ENCODE data around the gene FIGLA. TPM values are rescaled to one million over a fixed set of nuclear protein-coding genes. Genes with fewer than 3 reads are reported as not detected.

FIGLA gene
- total and polyA plus RNA-seq, 2 experiments from 2014 or later: not detected

GRCh38 chr2:70751881-70752280, 38.6 kb downstream of the FIGLA start:
- no peaks in the 10 kb centered on the region for H3K36me3 ChIP-seq (replicated peaks; ENCODE audit: insufficient read depth, low read depth)
- H3K4me3 ChIP-seq: no peak overlapping the region
- H2AFZ ChIP-seq: no peak overlapping the region
- no peak for TF ChIP-seq EZH2phosphoT487 (IDR thresholded peaks at IDR 0.05; ENCODE audit: low read depth, severe bottlenecking, unreplicated experiment)
- TF ChIP-seq, protein P1, sequence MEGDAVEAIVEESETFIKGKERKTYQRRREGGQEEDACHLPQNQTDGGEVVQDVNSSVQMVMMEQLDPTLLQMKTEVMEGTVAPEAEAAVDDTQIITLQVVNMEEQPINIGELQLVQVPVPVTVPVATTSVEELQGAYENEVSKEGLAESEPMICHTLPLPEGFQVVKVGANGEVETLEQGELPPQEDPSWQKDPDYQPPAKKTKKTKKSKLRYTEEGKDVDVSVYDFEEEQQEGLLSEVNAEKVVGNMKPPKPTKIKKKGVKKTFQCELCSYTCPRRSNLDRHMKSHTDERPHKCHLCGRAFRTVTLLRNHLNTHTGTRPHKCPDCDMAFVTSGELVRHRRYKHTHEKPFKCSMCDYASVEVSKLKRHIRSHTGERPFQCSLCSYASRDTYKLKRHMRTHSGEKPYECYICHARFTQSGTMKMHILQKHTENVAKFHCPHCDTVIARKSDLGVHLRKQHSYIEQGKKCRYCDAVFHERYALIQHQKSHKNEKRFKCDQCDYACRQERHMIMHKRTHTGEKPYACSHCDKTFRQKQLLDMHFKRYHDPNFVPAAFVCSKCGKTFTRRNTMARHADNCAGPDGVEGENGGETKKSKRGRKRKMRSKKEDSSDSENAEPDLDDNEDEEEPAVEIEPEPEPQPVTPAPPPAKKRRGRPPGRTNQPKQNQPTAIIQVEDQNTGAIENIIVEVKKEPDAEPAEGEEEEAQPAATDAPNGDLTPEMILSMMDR (IDR thresholded peaks at IDR 0.05; ENCODE audit: poor library complexity): no peak
- TF ChIP-seq EZH2 (IDR thresholded peaks at IDR 0.05; ENCODE audit: borderline replicate concordance): no peak
- H3K4me2 ChIP-seq: no peak overlapping the region
- H4K20me1 ChIP-seq (ENCODE audit: insufficient read depth, poor library complexity, severe bottlenecking): no peaks in the 10 kb centered on the region
- WGBS (ENCODE audit: low lambda C conversion rate, missing lambda C conversion rate): 97% methylated on average over 4 of the region's 4 CpGs
- H3K79me2 ChIP-seq: no peaks in the 10 kb centered on the region
- H3K9me3 ChIP-seq (ENCODE audit: low read depth): no peaks in the 10 kb centered on the region
- no peaks in the 10 kb centered on the region for H3K4me1 ChIP-seq (ENCODE audit: insufficient read depth)
- no peak overlapping the region for H3K27ac ChIP-seq
- no peaks in the 10 kb centered on the region for H3K9me2 ChIP-seq (replicated peaks; ENCODE audit: insufficient read depth)
- no peak for DNase-seq (ENCODE audit: low spot score)
- peaks cover 29% of the 10 kb centered on the region for H3K27me3 ChIP-seq

- H3K4me3 ChIP-seq: no peak overlapping the region
- H3K9me2 ChIP-seq (replicated peaks; ENCODE audit: insufficient read depth): no peaks in the 10 kb centered on the region
- H3K36me3 ChIP-seq (replicated peaks; ENCODE audit: insufficient read depth, low read depth): no peaks in the 10 kb centered on the region
- H3K9me3 ChIP-seq (ENCODE audit: low read depth): no peaks in the 10 kb centered on the region
- no peak overlapping the region for H3K4me2 ChIP-seq
- H2AFZ ChIP-seq: no peak overlapping the region
- 88% methylated on average over 1 of the region's 1 CpG for WGBS (ENCODE audit: low lambda C conversion rate, missing lambda C conversion rate)
- no peak overlapping the region for H3K27ac ChIP-seq
- DNase-seq (ENCODE audit: low spot score): no peak
- H3K27me3 ChIP-seq: peaks cover 24% of the 10 kb centered on the region
- no peaks in the 10 kb centered on the region for H3K79me2 ChIP-seq
- no peaks in the 10 kb centered on the region for H4K20me1 ChIP-seq (ENCODE audit: insufficient read depth, poor library complexity, severe bottlenecking)
- H3K4me1 ChIP-seq (ENCODE audit: insufficient read depth): no peaks in the 10 kb centered on the region
- TF ChIP-seq EZH2phosphoT487 (IDR thresholded peaks at IDR 0.05; ENCODE audit: low read depth, severe bottlenecking, unreplicated experiment) (no peak), EZH2 (IDR thresholded peaks at IDR 0.05; ENCODE audit: borderline replicate concordance) (no peak)
- TF ChIP-seq, protein P1 (IDR thresholded peaks at IDR 0.05; ENCODE audit: poor library complexity): no peak
These were observed 40.1 kb downstream of the FIGLA start for GRCh38 chr2:70750320-70750719.

DNA sequence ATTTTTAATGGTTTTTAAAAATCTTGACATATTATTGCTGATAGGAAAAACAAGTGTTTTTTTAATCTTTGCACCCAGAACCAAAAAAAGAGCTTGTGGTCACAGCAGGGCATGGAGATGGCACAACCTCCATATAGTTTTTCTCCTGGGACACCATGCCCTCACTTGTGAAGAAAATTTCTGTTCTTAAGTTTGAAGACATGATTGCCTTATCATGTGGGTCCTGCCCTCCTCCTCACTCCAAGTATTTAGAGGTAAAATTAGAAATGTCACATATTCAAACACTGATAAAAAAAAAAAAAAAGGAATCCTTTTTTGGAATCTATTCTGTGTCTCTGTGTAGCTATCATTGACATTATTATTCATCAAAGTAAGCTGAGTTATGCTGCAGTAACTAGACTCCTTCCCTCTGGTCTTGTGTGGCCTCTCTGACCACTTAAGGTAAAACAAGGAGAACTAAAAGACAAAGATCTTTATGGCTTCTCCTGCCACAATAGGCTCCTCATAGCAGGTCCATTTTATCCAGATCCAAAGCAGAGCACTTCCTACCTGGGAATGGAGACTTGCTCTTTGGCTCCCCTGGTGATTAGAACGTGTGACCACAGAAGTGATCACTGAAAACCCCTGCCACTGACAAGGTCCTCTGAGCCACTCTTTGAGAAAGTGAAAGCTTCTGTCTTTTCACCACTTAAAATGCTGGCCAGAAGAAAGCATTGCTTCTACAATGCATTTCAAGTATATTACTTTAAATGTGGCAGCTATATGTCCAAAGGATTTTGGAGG, 42.2 kb downstream of the FIGLA start:
- no peak overlapping the region for H3K4me2 ChIP-seq
- H3K27ac ChIP-seq: no peak overlapping the region
- no peaks in the 10 kb centered on the region for H3K36me3 ChIP-seq (replicated peaks; ENCODE audit: insufficient read depth, low read depth)
- peaks cover 15% of the 10 kb centered on the region for H3K27me3 ChIP-seq
- TF ChIP-seq EZH2phosphoT487 (IDR thresholded peaks at IDR 0.05; ENCODE audit: low read depth, severe bottlenecking, unreplicated experiment) (no peak), EZH2 (IDR thresholded peaks at IDR 0.05; ENCODE audit: borderline replicate concordance) (no peak)
- TF ChIP-seq, protein P1 (IDR thresholded peaks at IDR 0.05; ENCODE audit: poor library complexity): no peak
- WGBS (ENCODE audit: low lambda C conversion rate, missing lambda C conversion rate): 27% methylated on average over 1 of the region's 1 CpG
- no peaks in the 10 kb centered on the region for H3K79me2 ChIP-seq
- no peak overlapping the region for H2AFZ ChIP-seq
- H3K9me2 ChIP-seq (replicated peaks; ENCODE audit: insufficient read depth): no peaks in the 10 kb centered on the region
- no peaks in the 10 kb centered on the region for H3K9me3 ChIP-seq (ENCODE audit: low read depth)
- DNase-seq (ENCODE audit: low spot score): no peak
- H3K4me3 ChIP-seq: no peak overlapping the region
- H4K20me1 ChIP-seq (ENCODE audit: insufficient read depth, poor library complexity, severe bottlenecking): no peaks in the 10 kb centered on the region
- H3K4me1 ChIP-seq (ENCODE audit: insufficient read depth): no peaks in the 10 kb centered on the region
